GM10248 (cell line): ENCODE results near the gene SH3RF3.

ENCODE experiments used
- CTCF ChIA-PET: fragments of 300-600 bp; sonication (Branson Sonifier 250); formaldehyde crosslinking; extraction: SDS; loops from one replicate; lab custom pipeline; 2021; ENCODE audit warnings: antibody characterized with exemption; lab: Yijun Ruan, JAX
- POLR2A ChIA-PET: fragments of 350-650 bp; sonication (Branson Sonifier 250); formaldehyde crosslinking; extraction: SDS; loops from one replicate; lab custom pipeline; 2020; ENCODE audit warnings: antibody characterized with exemption; lab: Yijun Ruan, JAX
- DNase-seq: peaks from one replicate; pipeline ENCODE4 v3.0.0; 2012; ENCODE audit errors: extremely low spot score
- TF ChIP-seq, protein P1 (sequence below): IDR thresholded peaks from 2 replicates; pipeline ENCODE4 v1.5.1; 2012; ENCODE audit warnings: mild to moderate bottlenecking, low read depth; ENCODE audit errors: extremely low read depth, missing control alignments, control extremely low read depth

The SH3RF3 gene

DNA sequence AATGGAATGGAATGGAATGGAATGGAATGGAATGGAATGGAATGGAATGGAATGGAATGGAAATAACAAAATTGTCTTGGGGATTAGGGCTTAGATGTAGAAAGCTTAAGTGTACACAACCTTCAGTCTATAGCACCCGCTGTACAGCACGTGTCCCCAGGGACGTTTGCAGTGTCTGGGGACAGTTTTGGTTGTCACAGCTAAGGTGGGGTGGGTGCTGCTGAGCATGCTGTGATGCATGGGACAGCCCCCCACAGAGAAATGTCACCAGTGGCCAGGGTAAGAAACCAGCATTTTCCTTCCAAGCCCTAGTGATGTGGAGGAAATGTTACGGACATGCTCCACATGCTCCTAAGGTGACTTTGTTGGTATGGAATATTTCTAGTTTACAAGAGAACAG, 70.8 kb downstream of the SH3RF3 start:
- ChIA-PET POLR2A (no interaction called here), CTCF (no interaction called here)
- no peak for DNase-seq
- TF ChIP-seq, protein P1, sequence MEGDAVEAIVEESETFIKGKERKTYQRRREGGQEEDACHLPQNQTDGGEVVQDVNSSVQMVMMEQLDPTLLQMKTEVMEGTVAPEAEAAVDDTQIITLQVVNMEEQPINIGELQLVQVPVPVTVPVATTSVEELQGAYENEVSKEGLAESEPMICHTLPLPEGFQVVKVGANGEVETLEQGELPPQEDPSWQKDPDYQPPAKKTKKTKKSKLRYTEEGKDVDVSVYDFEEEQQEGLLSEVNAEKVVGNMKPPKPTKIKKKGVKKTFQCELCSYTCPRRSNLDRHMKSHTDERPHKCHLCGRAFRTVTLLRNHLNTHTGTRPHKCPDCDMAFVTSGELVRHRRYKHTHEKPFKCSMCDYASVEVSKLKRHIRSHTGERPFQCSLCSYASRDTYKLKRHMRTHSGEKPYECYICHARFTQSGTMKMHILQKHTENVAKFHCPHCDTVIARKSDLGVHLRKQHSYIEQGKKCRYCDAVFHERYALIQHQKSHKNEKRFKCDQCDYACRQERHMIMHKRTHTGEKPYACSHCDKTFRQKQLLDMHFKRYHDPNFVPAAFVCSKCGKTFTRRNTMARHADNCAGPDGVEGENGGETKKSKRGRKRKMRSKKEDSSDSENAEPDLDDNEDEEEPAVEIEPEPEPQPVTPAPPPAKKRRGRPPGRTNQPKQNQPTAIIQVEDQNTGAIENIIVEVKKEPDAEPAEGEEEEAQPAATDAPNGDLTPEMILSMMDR: no peak

DNA sequence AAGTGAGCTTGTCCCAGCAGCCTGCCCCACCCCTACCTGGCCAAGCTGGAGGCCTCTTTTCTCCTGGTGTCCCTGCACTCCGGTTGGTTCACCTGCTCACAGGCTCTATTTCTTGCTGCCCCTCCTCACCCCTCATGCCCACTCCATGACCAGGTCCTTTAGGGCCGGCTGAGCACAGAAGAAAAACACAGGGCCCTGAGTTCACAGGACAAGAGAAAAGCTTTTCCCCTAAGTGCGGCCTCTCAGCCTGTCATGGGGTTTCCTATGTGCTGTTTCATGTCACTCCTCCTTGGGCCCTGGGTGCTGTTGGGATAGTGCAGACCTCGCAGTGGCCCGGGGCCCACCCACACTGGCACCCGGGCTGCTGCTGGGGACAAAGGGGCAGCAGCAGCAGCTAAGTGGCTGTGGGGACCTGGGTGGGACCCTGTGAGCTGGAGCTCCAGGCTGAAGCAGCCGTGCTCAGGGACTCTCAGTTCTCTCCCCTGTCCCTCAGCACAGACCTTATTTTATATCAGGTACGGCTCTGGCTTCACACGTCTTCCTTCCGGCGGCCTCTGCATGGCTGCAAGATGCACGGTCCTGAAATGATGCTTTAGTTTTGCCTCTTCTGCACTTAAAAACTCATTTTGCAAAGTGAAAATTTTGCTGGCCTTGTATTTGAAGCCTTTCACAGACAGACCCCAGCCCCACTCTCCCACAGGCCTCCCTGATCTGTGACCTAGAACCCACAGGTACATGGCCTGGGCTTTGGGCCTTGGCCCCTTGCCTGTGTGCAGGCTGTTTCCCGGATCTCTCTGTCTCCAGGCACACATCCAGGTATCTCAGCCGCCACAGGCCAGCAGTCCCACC, 71.8 kb downstream of the SH3RF3 start:
- POLR2A ChIA-PET: no interaction called here
- TF ChIP-seq, protein P1: no peak
- no peak for DNase-seq
- CTCF ChIA-PET: no interaction called here

DNA sequence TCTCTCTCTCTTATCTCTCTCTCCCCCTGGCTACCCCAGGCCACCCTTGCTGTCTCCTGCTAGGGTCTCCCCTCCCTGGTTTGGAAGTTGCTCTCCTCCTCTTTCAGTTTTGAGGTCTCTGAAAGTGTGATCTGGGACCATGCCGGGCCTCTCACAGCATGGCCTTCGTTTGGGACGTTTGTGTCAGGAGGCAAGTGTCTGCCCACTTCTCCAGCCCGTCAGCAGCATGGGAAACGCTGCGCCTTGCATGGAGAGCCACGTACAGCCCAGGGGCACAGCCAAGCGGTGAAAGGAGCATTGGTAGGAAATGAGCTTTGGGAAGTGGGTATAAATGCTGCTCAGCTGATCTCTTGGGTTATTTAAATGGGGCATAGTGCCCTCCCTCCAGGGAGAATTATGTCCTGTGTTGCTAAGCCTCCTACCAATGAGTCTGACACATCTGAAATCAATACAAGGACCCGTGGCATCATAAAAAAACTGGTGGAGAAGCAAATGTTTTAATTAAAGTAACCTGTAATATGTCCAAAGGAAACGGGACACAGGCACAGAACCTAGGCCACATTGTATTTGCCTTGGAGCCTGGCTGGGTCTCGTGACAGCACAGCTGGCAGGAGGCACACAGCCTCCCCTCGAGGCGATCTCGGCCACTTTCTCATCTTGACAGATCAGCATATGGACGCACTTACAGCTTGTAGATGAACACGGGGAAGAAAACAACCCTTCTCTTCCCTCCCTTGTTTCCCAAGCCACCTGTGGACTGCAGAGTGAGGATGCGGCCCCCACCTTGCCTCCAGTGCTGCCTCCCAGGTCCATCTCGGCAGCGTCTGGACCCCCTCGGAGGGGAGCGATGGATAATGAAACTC, 72.7 kb downstream of the SH3RF3 start:
- POLR2A ChIA-PET: no interaction called here
- no peak for DNase-seq
- TF ChIP-seq, protein P1: no peak
- CTCF ChIA-PET: interaction anchor here (1.1 kb wide), 1 partner anchor 10 kb away, joined by 3 read pairs; no protein-coding TSS in a partner anchor

DNA sequence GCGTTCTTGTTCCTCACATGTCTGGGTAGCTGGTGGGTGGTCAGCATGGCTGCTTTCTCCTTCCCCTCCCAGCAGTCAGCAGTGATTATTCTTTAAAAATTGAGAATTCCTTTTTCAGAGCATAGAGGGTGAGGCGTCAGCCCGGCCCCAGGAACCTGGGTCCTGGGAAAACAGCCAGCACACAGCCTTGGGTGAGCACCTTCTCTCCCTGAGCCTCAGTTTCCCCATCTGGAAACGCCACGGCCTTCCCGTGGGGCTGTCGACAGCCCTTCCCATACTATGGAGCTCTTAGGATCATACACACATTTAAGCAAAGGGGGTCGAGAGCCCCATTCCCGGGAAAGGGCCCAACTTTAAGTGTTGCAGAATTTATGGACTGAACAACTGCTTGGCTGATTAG, 73.5 kb downstream of the SH3RF3 start:
- POLR2A ChIA-PET: no interaction called here
- CTCF ChIA-PET: interaction anchor here (1.1 kb wide), 1 partner anchor 9 kb away, joined by 3 read pairs; no protein-coding TSS in a partner anchor
- TF ChIP-seq, protein P1: no peak
- no peak for DNase-seq

DNA sequence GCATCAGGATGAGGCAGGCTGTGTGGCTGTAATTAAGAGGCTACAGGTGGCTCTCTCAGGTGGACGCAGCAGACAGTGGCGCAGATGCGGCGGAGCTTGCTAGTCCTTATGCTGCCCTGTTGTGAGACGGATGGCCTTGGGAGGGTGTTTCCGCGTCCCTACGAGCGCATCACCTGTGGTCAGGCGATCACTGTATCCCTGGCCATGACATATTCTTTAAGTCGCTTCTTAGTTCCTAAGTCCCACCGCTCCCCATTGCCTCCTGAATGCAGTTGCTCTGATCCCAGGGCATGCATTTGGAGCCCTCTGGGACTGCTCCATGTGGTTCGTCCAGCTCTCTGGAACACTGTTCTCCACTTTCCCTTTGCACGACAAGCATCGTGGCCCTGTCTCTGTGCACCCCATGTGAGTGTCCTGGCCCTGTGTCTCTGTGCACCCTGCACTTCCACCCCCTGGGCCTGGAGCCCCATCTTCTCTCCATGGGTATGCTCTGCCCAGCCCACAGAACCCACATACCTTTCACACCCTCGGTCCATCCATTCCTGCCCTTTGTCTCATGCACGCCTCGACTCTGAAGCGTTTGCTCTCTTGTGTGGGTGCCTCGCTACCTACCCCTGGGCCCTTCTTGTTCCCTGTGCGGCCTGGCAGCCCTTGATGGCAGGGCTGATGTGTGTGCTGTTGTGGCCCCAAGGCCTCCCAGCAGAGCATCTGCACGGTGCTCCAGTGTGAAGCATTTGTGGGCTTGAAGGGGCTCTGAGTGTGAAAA, 74.4 kb downstream of the SH3RF3 start:
- no peak for DNase-seq
- CTCF ChIA-PET: no interaction called here
- TF ChIP-seq, protein P1: no peak
- POLR2A ChIA-PET: no interaction called here

DNA sequence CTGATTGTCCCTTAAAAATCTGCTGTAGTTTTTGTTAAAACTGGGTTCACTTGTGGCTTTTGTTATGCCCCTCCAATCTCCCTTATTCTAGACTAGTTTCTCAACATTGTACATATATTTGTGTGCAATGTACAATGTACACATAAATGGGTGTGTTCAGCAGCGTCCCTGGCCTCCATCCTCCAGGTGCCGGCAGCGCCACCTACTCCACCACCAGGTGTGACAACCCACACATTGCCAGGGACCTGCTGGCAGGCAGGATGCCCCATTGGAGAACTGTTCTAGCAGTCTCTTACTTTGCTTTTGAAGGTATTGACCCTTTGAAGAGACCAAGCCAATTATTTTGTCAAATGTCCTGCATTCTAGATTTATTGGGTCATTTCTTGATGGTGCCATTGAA, 75.4 kb downstream of the SH3RF3 start:
- ChIA-PET POLR2A (no interaction called here), CTCF (no interaction called here)
- no peak for DNase-seq
- TF ChIP-seq, protein P1: no peak
